Tongue (tissue), 2 donors: ENCODE results near the gene TMEM108. TPM values are rescaled to one million over a fixed set of nuclear protein-coding genes. Genes with fewer than 3 reads are reported as not detected.

Experiments used
- DNase-seq: peaks from one replicate; pipeline ENCODE4 v3.0.0-alpha.2; 2015
- total RNA-seq: library from RNA; depleted of rRNA; stranded (reverse); fragments of >200 nt; gene quantifications from one replicate; pipeline ENCODE4 v1.2.3, GENCODE V29; 2014

The TMEM108 gene
- total RNA-seq, 1 donor from 2014 or later = 4.6 TPM

DNA sequence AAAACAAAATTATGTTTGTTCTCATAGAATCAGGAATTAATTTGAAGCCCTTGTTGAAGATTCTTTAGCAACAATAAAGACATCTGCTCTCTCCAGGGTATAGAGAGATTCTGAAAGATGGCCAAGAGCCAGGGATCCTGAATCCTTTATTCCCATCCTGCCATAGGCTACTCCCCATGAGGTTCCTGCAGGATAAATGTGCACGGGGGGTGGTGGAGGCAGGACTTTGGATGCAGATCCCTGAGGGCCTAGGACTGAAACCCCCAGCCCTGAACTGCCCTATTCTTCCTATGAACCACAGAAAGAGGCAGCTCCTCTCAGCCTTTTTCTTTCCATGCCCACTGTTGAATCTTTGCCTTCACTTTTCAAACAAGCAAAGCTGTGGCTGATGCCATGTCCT is 17.1 kb downstream of the TMEM108 start:
- DNase-seq = peak; percentile 12

DNA sequence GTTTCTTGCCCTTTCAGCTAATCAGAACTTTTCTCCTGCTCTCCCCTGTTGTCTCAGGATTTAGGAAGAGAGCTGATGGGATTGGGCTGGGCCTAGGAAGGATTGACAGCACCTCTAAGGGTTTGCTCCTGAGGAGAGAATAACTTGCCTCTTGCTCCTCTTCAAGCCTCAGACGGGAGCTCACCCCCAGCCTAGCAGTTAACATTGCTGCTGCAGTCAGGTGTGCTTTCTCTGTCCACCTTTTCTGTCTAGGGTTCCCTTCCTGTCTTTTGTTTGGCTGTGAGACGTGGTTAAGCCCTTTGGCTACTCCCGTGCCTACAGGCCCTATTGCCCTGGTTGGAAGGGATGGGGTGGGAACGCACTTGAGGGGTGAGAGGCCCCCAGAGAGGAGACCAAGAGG is 20.1 kb downstream of the TMEM108 start:
- no peak for DNase-seq

DNA sequence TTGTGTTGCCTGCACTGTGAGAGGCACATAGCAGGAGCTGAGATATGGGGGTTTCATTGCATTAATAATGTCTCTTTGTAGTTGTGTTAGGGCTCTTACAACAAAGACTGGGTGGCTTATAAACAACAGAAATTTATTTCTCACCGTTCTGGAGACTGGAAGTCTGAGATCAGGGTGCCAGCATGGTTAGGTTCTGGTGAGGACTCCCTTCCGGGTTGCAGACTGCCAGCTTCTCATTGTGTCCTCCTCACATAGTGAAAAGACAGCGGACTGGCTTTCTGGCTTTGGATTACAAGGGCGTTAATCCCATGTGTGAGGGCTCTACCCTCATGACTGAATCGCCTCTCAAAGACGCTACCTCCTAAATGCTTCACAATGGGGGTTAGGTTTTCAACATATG is 20.6 kb downstream of the TMEM108 start:
- DNase-seq = no peak

DNA sequence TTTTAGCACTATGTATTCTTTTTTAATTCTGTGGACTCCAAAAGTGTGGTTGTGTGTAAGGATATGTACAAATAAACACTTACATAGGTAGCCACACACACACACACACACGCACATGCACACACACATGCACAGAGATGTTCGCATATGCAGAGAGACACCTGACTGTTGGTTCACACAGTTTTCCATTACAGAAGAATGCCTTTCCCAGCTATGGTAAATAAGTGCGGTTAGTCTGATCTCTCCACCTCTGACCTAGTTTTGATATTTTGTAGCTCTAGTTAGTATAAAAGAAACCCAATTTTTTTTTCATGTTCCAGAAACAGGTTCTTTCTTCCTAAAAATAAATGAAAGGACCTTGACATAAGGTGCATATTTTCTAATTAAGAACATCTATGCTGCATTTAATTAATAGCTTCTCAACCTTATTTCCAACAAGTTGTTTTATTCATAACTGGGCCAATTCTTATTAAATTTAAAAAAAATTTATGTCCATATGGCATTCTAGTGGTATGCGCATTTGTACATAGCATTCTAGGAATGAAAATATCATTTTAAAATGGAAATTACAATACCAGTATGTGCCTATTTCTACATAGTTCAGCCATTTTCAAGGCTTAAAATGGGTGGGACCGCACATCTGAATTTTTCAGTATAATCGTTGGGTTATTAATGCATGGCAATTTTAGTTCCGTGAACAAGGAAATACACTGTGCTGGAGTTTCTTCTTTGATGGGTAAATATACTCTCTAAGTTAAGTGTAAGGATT is 27.2 kb downstream of the TMEM108 start:
- DNase-seq = no peak

DNA sequence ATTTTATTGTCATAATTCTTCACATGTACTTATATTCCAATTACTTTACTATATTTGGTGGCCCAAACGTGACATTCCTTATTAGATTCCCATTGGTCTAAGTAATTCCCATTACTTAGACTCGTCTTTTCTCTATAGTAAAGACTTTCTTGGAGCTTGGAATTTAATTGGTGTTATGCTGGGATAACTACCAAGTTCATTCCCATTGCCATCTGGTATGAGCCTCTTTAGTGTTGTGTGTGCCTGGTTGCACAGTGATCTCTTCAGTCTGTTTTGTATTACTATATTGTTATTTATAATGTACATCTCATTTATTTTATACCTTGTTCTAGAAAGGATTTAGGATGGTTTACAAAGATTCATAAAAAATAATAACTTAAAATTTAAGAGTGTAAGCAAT is 27.8 kb downstream of the TMEM108 start:
- DNase-seq = no peak

DNA sequence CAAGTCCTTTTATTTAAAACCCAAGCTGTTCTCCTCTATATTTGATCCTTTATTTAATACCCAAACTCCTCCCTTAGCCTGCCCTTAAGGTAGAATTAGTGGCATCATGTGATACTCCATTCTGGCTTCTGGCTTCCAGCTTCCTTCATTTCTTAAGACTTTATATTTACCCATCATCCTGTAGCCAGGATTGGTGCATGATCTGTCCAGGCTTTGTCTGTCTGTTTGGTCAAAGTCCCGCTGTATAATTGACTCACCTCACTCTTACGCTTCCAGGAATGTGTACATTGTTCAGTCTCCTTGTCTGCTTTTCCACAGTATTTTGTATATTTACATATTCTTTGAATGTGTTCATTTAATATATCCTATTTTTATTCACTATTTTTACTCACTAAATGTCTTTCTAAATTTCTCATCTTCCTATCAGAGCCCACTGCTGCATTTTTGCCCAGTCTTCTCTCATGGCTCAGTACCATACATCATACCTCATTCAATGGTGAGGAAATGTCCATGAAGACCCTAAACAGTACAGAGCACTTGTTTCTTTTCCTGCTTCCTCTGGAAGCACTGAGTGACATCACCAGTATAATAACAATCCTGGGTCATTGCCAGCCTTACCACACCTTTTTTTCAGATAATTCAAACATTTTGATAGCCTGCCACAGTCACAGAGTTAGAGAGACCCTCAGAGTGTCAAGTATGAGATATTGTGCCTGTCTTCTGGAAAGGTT is 31.5 kb downstream of the TMEM108 start:
- no peak for DNase-seq

DNA sequence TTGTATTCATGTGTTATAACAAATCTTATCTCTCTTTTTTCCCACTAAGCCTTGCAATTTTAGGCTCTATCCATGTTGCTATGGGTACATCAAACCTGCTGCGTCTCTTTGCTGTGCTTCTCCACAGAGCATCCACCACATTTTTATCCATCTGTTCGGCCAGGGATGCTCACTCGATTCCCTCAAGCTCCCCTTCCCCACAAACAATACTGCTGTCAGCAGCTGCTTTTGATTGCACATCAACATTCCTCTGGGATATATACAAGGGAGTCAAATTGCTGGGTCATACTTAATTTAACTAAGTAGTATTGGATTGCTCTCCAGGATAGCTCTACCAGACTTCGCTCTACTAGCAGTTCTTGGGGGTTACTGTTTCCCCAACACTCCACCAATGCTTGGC is 36.8 kb downstream of the TMEM108 start:
- DNase-seq = no peak

DNA sequence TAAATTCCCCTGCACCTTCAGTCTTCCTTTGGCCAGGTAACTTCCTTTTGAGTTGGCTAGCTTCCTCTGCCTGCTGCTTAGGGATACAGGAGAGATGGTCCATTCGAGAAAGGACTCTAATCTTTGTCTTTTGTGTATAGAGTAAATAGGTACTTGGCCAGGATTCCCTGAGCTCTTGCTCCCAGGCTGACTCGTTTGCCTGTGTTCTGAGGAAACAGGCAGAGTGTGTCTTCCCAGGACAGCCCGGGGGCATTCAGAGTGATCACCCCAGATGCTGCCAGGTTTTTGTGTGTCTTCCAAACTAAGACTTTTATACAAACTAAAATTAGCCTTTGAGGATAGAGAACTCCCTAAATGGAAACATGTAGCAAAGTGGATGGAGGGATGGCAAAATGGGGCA is 39.5 kb downstream of the TMEM108 start:
- no peak for DNase-seq

DNA sequence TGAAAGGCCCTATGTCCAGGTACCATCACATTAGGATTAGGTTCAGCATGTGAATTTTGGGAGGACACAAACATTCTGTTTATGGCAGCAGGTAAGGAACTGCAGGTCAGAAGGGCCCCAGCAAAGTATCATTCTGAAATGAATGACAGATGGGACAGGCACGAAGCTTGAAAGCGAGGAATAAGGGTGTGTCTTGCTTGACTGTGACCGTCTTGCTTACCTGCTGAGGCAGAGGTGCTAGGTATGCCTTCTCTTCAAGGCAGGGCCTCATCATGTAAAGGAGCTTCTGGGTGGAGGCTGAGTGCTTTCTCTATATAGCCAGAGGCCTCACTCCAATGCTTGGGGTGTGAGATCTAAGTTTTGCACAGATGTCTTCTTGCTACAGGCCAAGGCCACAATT is 41.4 kb downstream of the TMEM108 start:
- no peak for DNase-seq

DNA sequence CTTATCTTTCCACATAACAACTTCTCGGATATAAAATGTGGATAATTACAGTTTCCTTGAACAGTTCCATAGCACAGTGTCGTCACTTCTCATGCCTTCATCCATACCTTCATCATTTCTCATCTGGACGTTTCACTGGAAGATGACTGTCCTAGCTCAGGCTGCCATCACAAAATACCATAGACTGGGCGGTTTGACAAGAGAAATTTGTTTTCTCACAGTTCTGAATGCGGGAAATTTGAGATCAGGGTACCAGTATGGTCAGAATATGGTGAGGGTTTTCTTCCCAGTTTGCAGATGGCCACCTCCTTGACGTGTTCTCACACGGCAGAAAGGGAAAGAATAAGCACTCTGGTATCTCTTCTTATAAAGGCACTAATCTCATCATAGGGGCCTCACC is 42.8 kb downstream of the TMEM108 start:
- DNase-seq = no peak

DNA sequence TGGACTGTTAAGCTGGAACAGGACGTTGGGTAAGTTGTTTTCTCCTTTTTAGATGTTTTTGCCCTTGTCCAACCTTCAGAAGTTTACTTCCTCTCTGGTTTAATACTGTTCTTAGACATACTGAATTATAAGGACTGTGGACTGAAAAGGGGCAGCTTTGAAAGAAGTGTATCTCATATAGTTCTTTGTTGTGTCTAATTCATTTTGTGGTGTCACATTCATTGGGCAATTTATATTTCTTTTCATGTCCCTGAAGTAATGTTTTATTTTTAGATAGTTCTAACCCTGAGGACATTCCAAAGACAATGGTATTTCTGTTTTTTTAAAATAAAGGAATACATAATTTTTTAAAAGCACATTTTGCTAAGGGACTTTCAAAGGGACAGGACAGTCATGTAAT is 45.2 kb downstream of the TMEM108 start:
- no peak for DNase-seq

DNA sequence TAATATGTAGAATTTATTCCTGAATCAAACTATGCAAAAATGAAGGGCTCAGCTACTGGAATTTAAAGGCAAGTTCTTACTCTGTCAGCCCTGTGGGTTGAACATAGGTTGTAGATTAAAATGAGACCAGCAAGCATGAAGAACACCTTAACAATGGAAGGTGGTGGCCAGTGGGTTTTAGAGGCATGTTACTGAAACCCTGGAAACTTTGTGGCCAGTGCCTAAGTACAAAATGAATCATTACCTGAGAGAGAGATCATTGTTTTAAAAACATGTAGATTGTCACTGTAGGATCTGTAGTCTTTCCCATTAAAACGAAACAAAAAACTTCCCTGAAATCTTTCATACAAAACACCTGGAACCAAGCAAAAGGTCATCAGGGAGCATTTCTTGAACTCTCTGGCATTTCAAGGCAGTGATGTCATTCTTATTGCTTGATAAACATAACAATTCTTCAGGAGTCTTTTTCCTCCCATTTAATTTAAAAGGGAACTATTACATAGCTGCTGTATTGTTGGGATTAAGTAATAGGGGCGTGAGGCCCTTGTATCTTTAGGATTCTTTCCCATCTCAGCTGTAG is 51.8 kb downstream of the TMEM108 start:
- no peak for DNase-seq

DNA sequence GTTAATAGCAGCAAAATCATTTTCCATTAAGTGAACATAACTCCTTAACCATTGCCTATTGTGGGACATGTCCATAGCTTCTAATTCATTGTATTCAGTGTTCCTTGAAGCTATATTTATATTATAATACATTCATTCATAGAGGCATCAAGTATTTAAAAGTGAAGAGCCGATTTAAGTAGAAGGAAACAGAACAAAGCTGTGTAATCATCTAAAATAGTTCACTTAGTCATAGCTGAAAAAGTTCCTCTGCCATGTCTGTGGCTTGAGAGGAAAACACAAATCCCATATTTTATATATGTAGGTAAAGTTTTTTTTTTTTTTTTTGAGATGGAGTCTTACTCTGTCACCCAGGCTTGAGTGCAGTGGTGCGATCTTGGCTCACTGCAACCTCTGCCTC is 54.5 kb downstream of the TMEM108 start:
- no peak for DNase-seq

DNA sequence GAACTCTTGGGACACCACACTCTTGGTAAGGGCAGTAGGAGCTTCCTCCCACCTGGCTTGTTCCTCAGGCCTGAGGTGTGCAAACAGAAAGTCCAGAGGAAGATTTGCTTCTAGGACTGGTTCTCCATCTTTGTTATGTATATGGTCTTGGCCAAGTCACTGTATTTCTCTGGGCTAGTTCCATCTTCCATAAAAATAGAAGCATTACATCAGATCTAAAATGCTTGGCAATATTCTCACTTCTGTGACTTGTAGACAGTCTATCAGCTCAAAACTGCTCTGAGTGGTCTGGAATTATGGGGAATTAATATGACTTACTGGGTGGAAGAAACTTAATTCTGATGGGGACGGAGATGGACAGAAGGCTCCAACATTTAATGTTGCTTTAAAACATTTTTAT is 55.2 kb downstream of the TMEM108 start:
- DNase-seq = no peak

DNA sequence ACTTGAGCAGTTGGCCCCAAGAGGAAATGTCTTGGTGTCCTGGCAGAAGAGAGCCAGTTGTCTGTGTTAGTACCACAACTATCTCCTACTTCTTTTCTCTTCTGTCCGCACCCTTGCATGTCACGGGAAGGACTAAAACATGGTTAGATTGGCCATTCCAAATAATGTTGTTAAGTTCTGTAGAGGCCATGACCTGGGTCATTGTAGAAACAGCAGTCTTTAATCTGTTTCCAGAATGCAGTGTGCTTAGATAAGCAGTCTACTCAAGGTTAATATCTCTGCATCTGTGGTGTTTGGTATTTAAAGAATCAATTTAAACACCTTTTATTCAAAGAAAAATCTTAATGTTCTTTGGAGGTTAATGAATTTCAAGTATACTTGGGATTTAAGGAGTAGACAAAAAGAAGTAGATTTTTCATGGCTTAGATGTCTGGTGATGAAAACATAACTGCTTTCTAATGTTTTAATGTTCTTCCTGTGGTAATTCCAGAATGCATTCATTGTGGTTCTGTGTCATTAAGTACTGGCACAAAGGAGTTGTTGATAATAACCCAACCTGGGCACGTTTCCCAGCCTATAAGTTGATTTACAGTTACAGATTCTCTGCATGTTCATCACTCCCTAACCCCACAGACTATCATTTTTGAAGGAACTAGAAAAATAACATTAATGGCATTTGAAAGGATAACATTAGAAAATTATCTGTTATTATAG is 58.9 kb downstream of the TMEM108 start:
- no peak for DNase-seq

DNA sequence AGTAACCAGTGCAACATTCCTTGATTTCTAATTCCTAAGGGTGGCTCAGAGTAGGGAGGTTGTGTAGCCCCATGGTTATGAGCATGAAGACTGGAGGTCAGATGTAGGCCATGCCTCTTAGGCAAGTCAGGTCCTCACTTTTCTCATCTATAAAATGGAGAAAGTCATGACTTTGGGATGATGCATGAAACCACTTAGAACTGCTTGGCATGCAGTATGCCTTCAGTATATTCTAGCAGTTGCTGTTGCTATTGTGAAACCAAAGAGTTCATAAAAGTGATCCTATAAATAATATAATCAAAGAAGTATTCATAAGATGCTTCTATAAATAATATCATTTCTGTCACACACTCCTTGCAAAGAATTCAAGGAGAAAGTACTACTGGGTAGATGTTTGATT is 65.5 kb downstream of the TMEM108 start:
- no peak for DNase-seq

DNA sequence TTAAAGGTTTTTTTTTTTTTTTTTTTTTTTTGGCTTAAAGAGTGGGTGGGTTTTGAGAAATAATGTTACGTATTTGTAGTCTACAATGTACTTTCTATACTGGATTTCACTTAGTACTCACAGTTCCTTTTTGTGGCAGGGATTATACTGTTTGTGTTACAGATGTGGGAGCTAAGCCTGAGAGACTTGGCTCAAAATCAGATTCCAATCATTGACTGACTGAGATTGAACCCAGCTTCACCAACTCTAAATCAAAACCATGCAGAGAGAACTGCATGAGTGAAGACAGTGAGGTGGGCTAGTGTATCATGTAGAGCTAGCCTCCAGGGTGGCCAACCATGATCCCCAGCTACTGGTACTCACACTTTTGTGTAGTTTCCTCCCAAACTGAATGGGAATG is 68.0 kb downstream of the TMEM108 start:
- peak; percentile 46 for DNase-seq

DNA sequence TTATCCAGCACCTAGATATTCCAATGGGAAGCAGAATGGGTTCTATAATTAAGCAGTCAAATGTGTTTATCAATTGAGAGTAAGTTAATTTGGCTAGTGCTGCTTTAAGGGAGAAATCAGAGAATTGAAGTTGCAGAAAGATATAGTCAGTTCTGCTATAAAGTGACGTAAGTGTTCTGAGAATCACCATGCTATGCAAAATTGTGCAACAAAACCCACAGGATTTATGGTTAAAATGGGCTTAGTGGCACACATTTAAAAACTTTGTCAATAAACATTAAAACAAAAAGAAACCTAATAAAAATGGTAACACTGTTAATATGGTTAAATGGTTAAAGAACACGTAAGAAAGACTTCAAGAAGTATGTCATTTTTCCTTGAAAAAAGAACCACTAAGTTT is 74.5 kb downstream of the TMEM108 start:
- DNase-seq = no peak

DNA sequence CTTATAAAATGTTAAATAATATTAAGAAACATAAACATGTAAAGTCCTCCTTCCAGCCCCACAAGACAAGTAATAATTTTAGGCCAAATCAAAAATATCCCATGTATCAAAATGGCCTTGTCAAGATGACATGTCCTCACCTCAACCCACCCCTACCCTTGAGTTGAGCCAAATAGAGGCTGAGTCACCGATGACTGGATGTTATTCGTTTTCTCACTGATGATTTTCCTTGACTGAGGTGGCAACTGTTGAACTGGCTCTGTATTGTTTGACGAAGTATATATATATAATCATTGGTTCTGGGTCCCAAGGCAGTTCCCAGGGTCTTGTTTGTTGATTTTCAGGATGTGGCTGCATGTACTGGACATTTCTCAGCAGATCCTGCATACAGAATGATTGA is 75.3 kb downstream of the TMEM108 start:
- no peak for DNase-seq

DNA sequence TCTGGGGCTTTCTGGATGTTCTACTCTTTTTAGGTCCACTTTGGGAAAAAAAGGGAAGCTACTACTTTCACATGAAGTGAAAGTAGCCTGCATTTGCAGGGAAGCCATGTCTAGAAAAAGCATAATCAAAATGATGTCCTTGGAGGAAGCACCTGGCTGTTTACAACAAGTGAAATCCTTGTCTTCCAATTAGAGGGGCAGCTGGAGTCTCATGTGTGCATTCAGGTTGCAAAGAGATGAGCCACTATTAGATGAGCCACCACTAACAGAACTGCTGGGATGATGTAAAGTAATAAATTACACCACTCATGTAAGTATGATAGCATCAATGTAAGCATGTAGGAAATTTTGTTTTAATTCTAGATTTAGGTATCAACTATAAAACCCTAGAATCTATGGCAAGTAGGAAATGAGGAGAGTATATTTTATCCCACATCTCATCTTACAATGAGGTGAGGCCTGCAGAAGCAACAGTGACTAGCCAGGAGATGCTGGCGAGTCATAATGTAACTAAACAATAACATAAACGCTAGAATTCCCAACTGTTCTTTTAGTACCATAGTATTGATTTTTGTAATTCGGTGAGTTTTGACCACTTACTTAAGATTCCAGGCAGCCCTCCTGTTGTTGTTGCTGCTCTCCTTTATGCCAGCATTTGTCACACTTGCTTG is 75.9 kb downstream of the TMEM108 start:
- no peak for DNase-seq

DNA sequence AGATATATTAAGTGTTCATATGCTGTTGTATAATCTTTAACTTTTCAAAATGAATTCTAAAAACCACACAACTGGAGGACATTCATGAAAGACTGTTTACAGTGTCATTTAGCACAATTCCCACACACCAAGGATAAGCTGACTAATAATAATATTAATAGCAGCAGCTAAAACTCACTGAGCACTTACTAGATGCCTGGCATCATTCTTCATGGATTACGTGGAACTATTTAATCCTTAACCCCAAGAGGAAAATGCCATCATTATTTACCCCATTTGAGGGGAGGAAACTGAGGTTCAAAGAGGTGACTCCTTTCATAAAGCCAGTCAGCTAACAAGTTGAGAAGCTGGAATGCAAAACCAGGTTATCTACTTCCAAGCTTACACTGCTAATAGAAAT is 77.0 kb downstream of the TMEM108 start:
- no peak for DNase-seq

DNA sequence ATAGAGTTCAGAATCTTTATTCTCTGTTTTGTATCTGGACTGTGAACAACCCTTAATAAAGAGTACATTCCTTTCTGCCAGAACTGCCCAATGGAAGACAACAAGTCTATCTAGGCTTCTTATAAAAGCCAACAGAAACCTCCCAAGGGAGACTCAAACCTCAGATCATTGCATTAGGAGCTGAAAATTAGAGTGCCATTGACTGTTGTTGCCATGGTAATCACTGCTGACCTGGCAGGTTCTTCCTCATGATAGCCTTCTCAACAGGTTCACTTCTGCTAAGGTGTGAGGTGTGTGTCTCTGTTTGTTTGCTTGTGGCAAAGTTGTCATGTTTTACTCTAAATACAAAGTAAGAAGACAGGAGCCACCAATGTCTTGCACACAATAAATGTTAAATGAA is 79.2 kb downstream of the TMEM108 start:
- no peak for DNase-seq

DNA sequence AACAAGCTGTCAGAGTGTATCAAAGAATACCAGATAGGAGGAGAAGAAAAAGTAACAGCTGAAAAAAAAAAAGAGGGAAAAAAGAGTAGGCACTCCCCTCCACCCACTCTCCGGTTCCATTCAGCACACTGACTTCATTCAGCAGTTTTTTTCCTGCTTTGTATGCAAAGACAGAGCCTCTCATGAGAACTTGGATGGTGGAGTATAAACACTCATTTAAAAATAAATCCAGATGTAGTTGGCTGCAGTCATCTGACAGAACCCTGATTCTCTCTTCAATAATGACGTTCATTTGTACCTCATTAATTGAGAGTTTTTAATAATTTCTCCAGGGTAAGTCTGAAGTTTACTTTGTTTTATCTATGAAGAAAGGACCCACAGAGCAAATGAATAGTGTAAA is 81.0 kb downstream of the TMEM108 start:
- peak; percentile 63 for DNase-seq
